ENCODE results near the gene FGFBP3. TPM values are rescaled to one million over a fixed set of nuclear protein-coding genes. Genes with fewer than 3 reads are reported as not detected.

FGFBP3 gene
- total RNA-seq, 1 donor from 2014 or later, result 0.12 TPM

GRCh38 chr10:91924212-91925021, 15.1 kb upstream of the FGFBP3 start:
- DNase-seq (ENCODE audit: low read depth), result no peak
- peak overlapping the region; percentile 82 for H3K4me3 ChIP-seq (ENCODE audit: low read depth, low read length)
- TF ChIP-seq, protein P1, sequence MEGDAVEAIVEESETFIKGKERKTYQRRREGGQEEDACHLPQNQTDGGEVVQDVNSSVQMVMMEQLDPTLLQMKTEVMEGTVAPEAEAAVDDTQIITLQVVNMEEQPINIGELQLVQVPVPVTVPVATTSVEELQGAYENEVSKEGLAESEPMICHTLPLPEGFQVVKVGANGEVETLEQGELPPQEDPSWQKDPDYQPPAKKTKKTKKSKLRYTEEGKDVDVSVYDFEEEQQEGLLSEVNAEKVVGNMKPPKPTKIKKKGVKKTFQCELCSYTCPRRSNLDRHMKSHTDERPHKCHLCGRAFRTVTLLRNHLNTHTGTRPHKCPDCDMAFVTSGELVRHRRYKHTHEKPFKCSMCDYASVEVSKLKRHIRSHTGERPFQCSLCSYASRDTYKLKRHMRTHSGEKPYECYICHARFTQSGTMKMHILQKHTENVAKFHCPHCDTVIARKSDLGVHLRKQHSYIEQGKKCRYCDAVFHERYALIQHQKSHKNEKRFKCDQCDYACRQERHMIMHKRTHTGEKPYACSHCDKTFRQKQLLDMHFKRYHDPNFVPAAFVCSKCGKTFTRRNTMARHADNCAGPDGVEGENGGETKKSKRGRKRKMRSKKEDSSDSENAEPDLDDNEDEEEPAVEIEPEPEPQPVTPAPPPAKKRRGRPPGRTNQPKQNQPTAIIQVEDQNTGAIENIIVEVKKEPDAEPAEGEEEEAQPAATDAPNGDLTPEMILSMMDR (conservative IDR thresholded peaks at IDR 0.05; ENCODE audit: low read depth, low read length), result no peak

- TF ChIP-seq, protein P1 (conservative IDR thresholded peaks at IDR 0.05; ENCODE audit: low read depth, low read length), result no peak
Observed at GRCh38 chr10:91923371-91924211, 14.3 kb upstream of the FGFBP3 start, which contains the start of gene BTAF1. Gene BTAF1, plus strand, starts transcription at chr10:91923770. Its CDS starts 307 bp downstream, at chr10:91924077.

GRCh38 chr10:91919651-91920050, 10.4 kb upstream of the FGFBP3 start:
- TF ChIP-seq, protein P1 (conservative IDR thresholded peaks at IDR 0.05; ENCODE audit: low read depth, low read length), result no peak
- H3K4me3 ChIP-seq (ENCODE audit: low read depth, low read length), result no peak overlapping the region
- DNase-seq (ENCODE audit: low read depth), result no peak

More at GRCh38 chr10:91923371-91924211, 14.3 kb upstream of the FGFBP3 start, which contains the start of gene BTAF1:
- peak; percentile 53 for DNase-seq (ENCODE audit: low read depth)
- peak within 1 kb of the TSS; percentile 82 for H3K4me3 ChIP-seq (ENCODE audit: low read depth, low read length)

GRCh38 chr10:91910467-91910866, 1.2 kb upstream of the FGFBP3 start:
- TF ChIP-seq, protein P1 (conservative IDR thresholded peaks at IDR 0.05; ENCODE audit: low read depth, low read length), result no peak
- H3K4me3 ChIP-seq (ENCODE audit: low read depth, low read length), result no peak overlapping the region
- no peak for DNase-seq (ENCODE audit: low read depth)

GRCh38 chr10:91908337-91909116, 759 bp downstream of the FGFBP3 start:
- DNase-seq (ENCODE audit: low read depth), result no peak
- peak overlapping the region; percentile 76 for H3K4me3 ChIP-seq (ENCODE audit: low read depth, low read length)
- TF ChIP-seq, protein P1 (conservative IDR thresholded peaks at IDR 0.05; ENCODE audit: low read depth, low read length), result peak; percentile 32

- H3K4me3 ChIP-seq (ENCODE audit: low read depth, low read length), result peak overlapping the region; percentile 76
- DNase-seq (ENCODE audit: low read depth), result no peak
- TF ChIP-seq, protein P1 (conservative IDR thresholded peaks at IDR 0.05; ENCODE audit: low read depth, low read length), result no peak
Observed at GRCh38 chr10:91907914-91908336, 1.4 kb downstream of the FGFBP3 start.

Measured in epithelial cell of proximal tubule (primary cell).